GF-D8 (cell line): ENCODE results near the gene CCT6A.
"Not testable (repeated sequence)": the region's sequence is repeated elsewhere in the genome, so short reads cannot be mapped to it uniquely, and the experiment has no call there.

Source experiments
- DNase-seq: peaks from one replicate; lab custom pipeline; 2025; lab: John Stamatoyannopoulos, UW

CCT6A gene

DNA sequence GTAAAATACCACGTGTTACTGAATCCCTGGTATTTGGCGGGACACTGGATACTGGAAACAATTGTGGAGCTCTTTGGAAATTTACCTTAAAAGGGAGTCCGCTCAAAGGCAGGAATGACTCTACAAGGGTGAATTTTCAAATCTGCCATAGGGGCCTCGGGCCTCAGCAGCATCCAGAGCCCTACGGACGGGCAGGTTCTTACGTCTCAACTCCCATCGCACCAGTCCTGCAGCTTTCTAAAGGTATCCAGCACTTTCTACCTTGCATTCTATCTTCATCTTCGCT is 569 bp upstream of the CCT6A start:
- DNase-seq = no peak

DNA sequence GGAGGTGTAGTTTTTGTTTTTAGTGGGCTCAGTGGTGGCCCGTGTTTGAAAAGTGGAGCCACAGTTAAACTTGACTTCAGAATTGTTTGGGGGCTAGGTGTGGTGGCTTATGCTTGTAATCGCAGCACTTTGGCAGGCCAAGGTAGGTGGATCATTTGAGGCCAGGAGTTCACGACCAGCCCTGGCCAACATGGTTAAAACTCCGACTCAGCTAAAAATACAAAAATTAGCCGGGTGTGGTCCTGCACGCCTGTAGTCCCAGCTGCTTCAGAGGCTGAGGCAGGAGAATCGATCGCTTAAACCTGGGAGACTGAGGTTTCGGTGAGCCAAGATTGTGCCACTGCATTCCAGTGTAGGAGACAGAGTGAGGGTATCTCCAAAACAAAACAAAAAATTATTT is 1.8 kb downstream of the CCT6A start:
- no peak for DNase-seq

DNA sequence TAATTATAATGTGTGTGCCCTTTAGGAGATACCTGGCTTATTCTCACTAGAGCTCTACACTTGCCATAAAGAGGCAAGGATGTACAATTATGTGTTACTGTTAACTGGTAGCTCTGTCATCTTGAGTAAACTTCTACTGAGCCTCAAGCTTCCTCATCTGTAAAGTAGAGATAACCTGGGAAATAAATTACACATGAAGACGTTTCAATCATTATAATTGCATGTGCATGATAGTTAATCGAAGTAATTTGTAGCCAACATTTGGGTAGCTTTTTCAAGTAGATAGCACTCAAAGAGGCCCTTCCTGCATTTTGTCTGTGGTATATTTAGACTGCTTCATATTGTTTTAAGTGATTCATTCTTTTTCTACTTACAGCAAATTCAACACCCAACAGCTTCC is 2.4 kb downstream of the CCT6A start:
- no peak for DNase-seq

DNA sequence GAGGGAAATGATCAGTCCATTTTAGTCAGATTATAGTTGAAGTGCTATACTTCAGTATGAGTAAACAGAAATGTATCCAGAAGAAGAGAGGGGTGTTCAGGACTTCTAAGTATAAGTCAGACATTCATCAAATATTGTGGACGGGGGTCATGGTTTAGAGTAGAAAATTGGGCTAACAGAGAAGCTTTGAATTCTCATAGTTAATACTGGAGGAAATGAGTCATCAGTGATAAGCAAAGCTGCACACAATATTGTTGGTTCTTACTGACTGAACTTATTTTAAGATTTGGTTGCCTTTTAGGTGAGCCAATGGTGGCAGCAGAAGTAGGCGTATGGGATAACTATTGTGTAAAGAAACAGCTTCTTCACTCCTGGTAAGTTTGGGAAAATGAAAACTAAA is 10.8 kb downstream of the CCT6A start:
- no peak for DNase-seq

DNA sequence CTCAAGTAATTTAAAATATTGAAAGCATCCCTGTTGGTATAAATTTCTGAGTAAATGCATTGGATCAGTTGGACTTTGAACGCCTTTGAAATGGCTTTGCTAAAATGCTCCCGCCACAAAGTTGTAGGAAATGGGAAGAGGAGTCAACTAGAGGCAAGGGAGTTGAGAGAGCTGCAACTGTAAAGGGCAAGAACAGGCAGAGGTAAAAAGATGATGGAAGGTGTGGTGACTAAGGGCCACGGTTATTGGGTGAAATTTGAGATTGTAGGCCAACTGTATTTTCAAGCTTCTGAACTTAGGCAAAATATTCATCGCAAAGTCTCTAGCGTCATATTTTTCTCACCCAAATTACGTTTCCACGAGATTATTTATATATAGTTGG is 11.9 kb downstream of the CCT6A start:
- no peak for DNase-seq

DNA sequence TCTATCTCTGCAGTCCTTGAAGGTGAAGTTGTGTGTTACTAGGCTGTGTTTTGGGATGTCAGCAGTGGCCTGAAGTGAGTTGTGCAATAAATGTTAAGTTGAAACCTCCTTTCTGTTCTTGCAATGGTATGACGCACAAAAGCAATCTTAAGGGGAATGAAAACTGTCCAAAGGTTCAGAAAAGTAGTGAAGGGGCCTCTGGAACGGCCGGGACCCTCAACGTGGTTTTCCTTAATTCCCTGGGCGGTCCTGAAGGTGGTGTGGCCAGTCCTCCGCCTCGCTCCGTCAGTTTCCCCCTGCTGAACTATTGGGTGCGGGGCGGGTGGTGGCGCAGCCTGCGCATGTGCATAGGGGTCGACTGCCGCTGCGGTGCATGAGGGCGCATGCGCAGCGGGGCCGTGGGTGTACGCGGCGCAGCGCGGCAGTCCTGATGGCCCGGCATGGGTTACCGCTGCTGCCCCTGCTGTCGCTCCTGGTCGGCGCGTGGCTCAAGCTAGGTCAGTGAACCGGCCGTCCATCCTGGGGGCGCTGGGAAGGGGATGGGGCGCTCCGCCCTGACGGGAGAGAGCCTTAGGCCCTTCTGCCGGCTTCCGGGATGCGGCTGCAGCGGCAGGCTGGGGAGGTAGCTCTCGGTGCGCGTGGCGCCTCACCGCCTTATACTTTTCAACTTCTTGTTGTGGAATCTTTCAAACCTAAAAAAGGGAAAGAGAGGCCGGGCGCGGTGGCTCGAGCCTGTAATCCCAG is 12.5 kb downstream of the CCT6A start, which contains the start of gene SUMF2:
SUMF2 (plus strand) TSS at position 405 of the 744 bp plus-strand sequence; CDS start at position 431, 26 bp downstream.
- peak; percentile 79 for DNase-seq

DNA sequence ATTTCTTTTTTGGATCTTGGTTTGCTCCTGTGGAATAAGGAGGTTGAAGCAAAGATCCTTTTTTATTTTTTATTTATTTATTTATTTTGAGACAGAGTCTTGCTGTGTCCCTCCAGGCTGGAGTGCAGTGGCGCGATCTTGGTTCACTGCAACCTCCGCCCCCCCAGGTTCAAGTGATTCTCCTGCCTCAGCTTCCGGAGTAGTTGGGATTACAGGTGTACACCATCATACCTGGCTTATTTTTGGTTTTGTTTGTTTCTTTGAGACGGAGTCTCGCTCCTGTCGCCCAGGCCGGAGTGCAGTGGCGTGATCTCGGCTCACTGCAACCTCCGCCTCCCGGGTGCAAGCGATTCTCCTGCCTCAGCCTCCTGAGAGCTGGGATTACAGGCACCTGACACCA is 14.8 kb downstream of the CCT6A start:
- not testable (repeated sequence) for DNase-seq

DNA sequence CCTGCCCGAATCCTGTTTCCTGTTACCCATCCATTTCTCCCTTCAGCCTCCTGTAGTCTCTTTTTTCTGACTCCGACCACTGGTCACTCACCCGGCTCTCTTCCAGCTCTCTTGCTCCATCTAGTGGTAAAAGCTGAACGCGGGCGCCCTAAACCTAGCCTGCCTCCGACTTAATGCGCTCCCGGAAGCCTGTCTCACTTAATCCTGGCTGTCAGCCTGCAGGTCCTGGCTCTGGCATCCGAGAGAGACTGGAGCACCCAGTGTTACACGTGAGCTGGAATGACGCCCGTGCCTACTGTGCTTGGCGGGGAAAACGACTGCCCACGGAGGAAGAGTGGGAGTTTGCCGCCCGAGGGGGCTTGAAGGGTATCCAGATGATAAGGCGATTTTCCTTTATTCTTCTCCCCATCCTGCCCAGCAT is 22.8 kb downstream of the CCT6A start:
- DNase-seq = peak; percentile 30

DNA sequence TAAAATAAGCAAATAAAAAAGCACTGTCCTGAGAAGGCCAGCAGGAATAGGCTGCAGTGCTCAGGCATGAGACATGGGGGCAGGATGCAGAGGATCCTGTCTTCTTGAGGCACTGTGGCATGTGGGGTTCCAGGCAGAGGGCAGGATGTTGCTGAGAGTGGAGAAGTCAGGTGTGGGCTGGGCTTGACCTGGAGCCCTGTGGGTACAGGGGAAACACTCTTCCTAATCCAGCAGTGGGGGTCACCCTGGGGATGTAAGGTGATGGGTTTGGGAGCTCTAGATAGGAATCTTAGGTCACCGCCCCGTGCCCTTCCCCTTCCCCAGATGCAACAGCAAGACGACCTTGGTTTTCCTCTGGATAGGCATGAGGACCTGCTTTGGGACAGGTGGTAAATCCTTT is 26.1 kb downstream of the CCT6A start:
- DNase-seq = no peak

DNA sequence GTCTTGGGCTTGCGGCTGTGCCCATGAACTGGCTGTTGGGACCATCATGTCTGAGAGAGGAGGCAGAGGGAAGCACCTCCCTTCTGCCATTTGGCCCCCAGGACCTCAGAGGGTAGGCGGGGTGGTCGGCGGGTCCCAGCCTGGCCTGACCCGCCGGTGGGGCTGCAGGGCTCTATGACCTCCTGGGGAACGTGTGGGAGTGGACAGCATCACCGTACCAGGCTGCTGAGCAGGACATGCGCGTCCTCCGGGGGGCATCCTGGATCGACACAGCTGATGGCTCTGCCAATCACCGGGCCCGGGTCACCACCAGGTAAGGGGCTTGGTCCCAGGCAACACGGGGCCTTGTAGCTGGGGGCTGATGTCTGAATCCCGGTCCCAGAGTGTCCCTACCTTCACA is 26.6 kb downstream of the CCT6A start:
- DNase-seq = no peak

DNA sequence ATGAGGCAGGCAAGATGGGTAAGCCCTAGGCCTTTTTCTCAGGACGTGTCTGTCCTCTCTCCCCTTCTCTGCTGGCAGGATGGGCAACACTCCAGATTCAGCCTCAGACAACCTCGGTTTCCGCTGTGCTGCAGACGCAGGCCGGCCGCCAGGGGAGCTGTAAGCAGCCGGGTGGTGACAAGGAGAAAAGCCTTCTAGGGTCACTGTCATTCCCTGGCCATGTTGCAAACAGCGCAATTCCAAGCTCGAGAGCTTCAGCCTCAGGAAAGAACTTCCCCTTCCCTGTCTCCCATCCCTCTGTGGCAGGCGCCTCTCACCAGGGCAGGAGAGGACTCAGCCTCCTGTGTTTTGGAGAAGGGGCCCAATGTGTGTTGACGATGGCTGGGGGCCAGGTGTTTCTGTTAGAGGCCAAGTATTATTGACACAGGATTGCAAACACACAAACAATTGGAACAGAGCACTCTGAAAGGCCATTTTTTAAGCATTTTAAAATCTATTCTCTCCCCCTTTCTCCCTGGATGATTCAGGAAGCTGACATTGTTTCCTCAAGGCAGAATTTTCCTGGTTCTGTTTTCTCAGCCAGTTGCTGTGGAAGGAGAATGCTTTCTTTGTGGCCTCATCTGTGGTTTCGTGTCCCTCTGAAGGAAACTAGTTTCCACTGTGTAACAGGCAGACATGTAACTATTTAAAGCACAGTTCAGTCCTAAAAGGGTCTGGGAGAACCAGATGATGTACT is 28.1 kb downstream of the CCT6A start:
- DNase-seq = no peak

DNA sequence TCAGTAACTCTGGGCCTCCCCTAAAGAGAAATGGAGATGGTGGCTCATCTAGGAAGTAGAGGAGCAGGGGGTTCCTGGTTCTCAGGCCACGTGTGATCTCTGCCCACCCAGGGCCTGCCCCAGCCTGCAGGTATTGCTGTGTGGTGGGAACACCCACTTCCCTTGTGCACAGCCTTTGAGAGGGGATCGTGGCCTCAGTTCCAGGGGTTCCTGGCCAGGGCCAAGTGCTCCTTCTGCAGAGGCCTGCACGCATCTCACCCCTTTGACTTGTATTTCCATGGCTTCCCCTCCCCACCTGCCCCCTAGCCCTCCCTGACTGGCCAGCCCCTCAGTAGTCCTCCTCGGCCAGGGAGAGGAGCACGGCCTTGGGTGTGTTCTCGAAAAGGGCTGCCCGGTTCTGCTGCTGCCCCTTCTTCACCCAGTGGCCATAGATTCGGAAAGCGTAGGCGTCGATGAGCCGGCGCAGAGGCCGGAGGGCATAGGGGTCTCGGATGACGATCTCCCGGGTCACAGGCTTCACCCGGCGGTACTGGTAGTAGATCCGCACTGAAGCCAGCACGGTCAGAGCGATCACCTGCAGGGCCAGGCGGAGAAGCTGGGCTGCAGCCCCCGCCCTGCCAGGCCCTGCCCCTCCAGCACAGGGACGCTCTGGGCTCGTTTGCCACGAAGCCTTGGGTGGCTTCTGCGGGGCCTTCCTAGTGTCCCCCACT is 29.3 kb downstream of the CCT6A start:
- not testable (repeated sequence) for DNase-seq

DNA sequence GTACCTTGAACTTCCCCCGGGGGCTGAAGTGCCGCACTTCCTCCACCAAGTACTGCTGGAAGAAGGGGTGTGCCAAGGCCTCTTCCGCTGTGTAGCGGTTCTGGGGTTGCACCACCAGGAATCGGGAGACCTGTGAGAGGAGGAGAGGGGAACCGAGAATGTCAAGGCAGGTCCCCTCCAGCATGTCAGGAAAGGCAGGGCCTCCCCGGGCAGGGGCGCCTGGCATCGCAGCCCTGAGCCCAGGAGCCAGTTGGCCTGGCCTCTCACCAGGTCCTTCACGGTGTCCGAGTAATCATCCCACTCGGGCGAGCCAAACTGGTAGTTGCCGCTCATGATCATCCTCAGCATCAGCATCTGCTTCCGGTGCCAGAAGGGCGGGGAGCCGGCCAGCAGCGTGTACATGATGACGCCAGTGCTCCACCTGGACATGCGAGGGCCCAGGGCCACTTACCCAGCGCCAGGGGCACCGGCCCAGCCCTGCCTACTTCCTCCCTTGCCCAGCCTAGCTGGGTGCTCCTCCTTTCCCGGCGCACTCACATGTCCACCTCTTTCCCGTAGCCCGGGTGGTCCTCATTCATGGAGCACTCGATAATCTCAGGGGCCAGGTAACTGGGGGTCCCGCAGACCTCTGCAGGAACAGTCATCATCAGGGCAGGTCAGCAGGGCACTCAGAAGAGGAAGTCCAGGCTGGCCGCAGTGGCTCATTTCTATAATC is 30.2 kb downstream of the CCT6A start:
- DNase-seq = no peak

DNA sequence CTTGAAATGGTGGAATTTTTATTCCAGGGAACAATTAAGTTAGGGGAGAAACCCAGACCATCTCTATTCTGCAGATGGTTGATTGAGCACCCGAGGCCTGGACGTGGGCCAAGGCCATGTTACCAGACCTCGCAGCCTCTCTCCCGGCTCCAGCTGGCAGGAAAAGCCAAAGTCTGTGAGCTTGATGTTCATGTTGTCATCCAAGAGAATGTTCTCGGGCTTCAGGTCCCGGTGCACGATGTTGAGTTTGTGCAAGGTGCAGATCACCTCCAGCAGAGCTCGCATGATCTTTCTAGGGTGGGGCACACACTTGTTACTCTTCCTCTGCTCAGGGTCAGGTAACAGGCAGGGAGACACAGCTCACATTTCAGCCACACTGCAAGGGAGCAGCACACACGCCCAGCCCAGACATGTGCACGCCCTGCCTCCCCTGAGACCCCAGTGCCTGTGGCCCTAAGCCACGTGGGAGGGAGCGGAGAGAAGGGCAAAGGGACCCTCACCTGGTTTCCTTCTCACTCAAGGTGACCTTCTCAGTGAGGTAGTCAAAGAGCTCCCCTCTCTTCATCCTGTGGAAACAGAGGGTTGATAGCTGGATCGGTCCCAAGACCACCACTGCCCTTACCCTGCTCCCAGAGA is 31.7 kb downstream of the CCT6A start:
- no peak for DNase-seq

DNA sequence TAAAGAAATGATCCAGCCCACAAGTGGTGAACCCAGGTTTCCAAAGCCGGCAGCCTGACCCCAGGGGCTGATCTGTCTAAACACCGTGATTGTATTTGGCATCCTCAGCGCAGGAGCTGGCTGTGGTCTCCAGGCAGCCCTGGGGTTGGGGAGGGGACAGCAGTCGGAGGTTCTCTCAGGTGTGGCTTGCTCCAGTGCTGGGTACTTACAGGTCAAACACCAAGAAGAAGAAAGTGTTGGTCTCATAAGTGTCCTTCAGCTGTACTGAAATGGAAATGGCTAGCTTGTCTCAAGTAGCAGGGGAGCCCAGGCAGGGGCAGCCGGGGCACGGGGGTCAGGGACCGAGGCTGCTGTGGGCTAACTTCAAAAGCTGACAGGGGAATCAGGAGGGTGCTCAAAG is 35.2 kb downstream of the CCT6A start:
- DNase-seq = no peak

DNA sequence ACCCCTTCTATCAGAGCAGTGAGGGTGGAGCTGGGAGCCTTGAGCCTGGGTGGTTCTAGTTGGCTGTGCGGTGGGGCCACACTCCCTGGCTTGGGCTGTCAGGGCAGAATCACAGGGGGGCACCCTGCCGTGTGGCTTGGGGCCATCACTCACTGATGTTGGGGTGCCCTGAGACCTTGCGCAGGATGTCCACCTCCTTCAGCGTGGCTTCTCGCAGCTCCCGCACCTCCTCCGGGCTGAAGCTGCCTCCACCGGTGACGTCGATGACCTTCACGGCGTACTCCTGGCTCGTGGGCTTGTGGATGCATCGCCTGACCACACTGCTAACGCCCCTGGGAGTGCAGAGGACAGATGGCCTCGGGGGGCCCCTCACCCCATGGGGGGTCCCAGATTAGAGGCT is 35.9 kb downstream of the CCT6A start:
- no peak for DNase-seq

DNA sequence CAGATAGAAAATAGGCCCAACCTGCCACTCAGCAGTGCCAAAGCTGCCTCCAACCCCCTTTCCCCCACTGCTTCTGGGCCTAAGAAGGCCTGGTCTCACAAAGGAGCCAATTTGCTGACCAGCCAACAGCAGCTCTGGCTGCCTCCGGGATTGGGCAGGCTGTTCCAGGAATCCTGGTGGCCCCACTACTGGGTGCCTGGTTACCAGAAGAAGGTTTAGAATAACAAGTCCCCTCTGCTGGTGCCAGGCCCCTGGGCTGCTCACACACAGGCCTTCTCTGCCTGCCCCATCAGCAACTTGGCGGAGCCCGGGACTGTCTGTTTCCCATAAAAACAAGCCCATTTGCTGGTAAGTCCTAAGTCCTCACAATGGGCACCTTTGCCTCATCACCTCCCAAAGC is 40.0 kb downstream of the CCT6A start:
- no peak for DNase-seq

DNA sequence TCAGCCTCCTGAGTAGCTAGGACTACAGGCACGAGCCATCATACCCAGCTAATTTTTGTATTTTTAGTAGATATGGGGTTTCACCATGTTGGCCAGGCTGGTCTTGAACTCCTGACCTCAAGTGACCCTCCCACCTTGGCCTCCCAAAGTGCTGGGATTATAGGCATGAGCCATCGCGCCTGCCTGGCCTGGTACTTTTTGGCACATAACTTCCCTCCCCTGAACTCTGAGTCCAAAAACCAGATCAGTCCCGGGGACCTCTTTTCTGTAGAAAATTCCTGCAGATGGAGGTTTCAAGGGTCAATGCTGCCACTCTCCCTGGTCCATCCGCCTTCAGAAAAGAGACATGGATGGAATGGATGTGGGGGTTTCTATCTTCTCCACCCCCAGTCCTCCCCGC is 40.8 kb downstream of the CCT6A start:
- not testable (repeated sequence) for DNase-seq

DNA sequence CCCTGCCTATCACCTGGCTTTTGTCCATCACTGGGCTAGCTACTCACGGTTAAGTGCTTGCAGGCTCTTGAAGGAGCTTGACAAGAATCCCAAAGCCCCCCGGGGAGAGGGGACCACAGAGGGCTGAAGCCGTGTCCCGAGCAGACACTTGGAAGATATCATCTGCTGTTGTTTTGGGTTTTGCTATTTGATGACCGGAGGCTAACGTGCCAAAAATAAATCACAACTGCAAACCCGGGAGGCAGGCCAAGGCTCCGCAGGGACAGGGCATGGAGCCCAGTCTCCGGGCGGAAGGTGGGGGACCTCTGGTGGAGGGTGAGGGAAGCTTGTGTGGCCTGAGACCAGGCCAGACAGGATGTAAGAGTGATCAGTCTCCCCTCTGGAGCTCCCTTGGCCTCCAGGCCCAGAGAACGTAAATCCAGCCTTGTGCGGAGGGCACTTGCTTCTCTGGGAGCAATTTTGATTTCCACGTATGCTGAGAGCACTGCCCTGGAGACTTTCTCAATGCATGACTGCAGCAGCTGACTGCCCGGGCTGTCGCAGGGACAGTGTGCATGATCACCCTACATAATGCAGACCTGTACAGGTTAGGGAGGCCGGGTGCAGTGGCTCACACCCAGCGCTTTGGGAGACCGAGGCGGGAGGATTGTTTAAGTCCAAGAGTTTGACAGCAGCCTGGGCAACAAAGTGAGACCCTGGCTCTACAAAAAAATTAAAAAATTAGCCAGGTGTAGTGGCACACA is 41.4 kb downstream of the CCT6A start, which contains the start of gene PHKG1:
PHKG1 (minus strand) TSS at position 164 of the 743 bp plus-strand sequence. CDS start 4,011 bp downstream, outside the sequence.
- DNase-seq = no peak

DNA sequence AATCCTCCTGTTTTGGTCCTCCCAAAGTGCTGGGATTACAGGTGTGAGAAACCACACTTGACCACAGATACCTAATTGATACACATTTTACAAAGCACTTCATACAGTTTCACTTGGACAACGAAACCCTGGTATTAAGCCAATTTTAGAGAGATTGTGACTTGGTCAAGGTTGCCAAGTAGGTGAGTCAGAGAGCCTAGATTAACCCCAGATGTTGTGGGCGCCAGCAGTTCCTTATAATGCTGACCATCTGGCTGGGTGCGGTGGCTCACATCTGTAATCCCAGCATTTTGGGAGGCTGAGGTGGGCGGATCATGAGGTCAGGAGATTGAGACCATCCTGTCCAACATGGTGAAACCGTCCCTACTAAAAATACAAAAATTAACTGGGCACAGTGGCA is 46.1 kb downstream of the CCT6A start:
- DNase-seq = no peak
